ENCODE data around the gene EFNA5. TPM values are rescaled to one million over a fixed set of nuclear protein-coding genes. Genes with fewer than 3 reads are reported as not detected.

The EFNA5 gene
- total RNA-seq, 4 donors from 2014 or later = 2.8 to 5.7 (median 3.7) TPM

GRCh38 chr5:107661038-107661649 is 9.6 kb downstream of the EFNA5 start:
- Histone ChIP-seq H3K9me3 (no peaks in the 10 kb centered on the region), H3K4me1 (no peaks in the 10 kb centered on the region), H3K4me3 (no peak overlapping the region), H3K27ac (replicated peaks in 1 of 4) (no peak overlapping the region), H3K36me3 (no peaks in the 10 kb centered on the region), H3K27me3 (no peaks in the 10 kb centered on the region)
- intact Hi-C loops (cut with DNase I) = no loop called here
- 87% methylated on average over 7 of the region's 7 CpGs for WGBS
- TF ChIP-seq POLR2AphosphoS5 (IDR thresholded peaks at IDR 0.05) = no peak
- no peak for TF ChIP-seq CTCF (IDR thresholded peaks at IDR 0.05)
- no peak for DNase-seq (ENCODE audit: extremely low spot score)

- intact Hi-C loops (cut with DNase I) = no loop called here
- no peaks in the 10 kb centered on the region for H3K27me3 ChIP-seq
Measured at GRCh38 chr5:107658528-107658927, 12.2 kb downstream of the EFNA5 start.

GRCh38 chr5:107655831-107656230 is 14.9 kb downstream of the EFNA5 start:
- DNase-seq (ENCODE audit: extremely low spot score) = no peak
- TF ChIP-seq POLR2AphosphoS5 (IDR thresholded peaks at IDR 0.05) = no peak
- no peak for TF ChIP-seq POLR2A (IDR thresholded peaks at IDR 0.05; ENCODE audit: low read depth)
- TF ChIP-seq CTCF (IDR thresholded peaks at IDR 0.05) = no peak
- TF ChIP-seq EP300 (IDR thresholded peaks at IDR 0.05) = no peak
- Histone ChIP-seq H3K27ac (replicated peaks in 1 of 4) (no peak overlapping the region), H3K4me1 (peaks cover 0 to 7% (median 1%) of the 10 kb centered on the region in 4 donors), H3K36me3 (no peaks in the 10 kb centered on the region), H3K4me3 (no peak overlapping the region), H3K27me3 (no peaks in the 10 kb centered on the region), H3K9me3 (no peaks in the 10 kb centered on the region)
- intact Hi-C loops (cut with DNase I) = no loop called here
- WGBS = 84% methylated on average over 3 of the region's 3 CpGs

More at GRCh38 chr5:107658528-107658927, 12.2 kb downstream of the EFNA5 start:
- Histone ChIP-seq H3K36me3 (no peaks in the 10 kb centered on the region), H3K9me3 (no peaks in the 10 kb centered on the region), H3K27ac (replicated peaks in 1 of 4) (no peak overlapping the region), H3K4me3 (no peak overlapping the region), H3K4me1 (peaks cover 0 to 2% (median 0%) of the 10 kb centered on the region in 4 donors)
- DNase-seq (ENCODE audit: extremely low spot score) = no peak
- TF ChIP-seq POLR2AphosphoS5 (IDR thresholded peaks at IDR 0.05) (no peak), POLR2A (IDR thresholded peaks at IDR 0.05; ENCODE audit: low read depth) (no peak), EP300 (IDR thresholded peaks at IDR 0.05) (no peak), CTCF (IDR thresholded peaks at IDR 0.05) (no peak)
- 92% methylated on average over 5 of the region's 5 CpGs for whole genome bisulfite sequencing

GRCh38 chr5:107654827-107655226 is 15.9 kb downstream of the EFNA5 start:
- 97% methylated on average over 1 of the region's 1 CpG for WGBS

More at GRCh38 chr5:107654827-107655226, 15.9 kb downstream of the EFNA5 start:
- Histone ChIP-seq H3K4me3 (no peak overlapping the region), H3K27ac (replicated peaks in 1 of 4) (no peak overlapping the region), H3K4me1 (peaks cover 0 to 7% (median 1%) of the 10 kb centered on the region in 4 donors), H3K9me3 (no peaks in the 10 kb centered on the region), H3K36me3 (no peaks in the 10 kb centered on the region), H3K27me3 (no peaks in the 10 kb centered on the region)
- TF ChIP-seq EP300 (IDR thresholded peaks at IDR 0.05) (no peak), POLR2AphosphoS5 (IDR thresholded peaks at IDR 0.05) (no peak), POLR2A (IDR thresholded peaks at IDR 0.05; ENCODE audit: low read depth) (no peak), CTCF (IDR thresholded peaks at IDR 0.05) (no peak)
- DNase-seq (ENCODE audit: extremely low spot score) = no peak
- intact Hi-C loops (cut with DNase I) = no loop called here
